Gastroesophageal sphincter (tissue), 3 donors: ENCODE data around the gene ANTXR2.
A peak's percentile ranks its signal among the peaks of the same experiment; 100 is the strongest.

Experiments
- POLR2A ChIP-seq, 2 donors: fragments of 450-650 bp; IDR thresholded peaks; one replicate each; pipeline ENCODE4 v1.6.1; 2017; ENCODE audit warnings: antibody characterized with exemption in 2 of 2, mild to moderate bottlenecking in 2 of 2, moderate library complexity in 1 of 2
- POLR2AphosphoS5 ChIP-seq: sonication (generic); formaldehyde crosslinking; IDR thresholded peaks from one replicate; pipeline ENCODE4 v1.6.1; 2017; ENCODE audit warnings: antibody characterized with exemption
- TF ChIP-seq, protein P1 (sequence below), 4 experiments: fragments of 200-600 bp in 2 of 4; fragments of 450-650 bp in 2 of 4; sonication (generic) in 1 of 4; IDR thresholded peaks; one replicate each; pipeline ENCODE4 v1.5.1; 2017 to 2019; ENCODE audit warnings: antibody characterized with exemption in 4 of 4, mild to moderate bottlenecking in 2 of 4, moderate library complexity in 2 of 4

DNA sequence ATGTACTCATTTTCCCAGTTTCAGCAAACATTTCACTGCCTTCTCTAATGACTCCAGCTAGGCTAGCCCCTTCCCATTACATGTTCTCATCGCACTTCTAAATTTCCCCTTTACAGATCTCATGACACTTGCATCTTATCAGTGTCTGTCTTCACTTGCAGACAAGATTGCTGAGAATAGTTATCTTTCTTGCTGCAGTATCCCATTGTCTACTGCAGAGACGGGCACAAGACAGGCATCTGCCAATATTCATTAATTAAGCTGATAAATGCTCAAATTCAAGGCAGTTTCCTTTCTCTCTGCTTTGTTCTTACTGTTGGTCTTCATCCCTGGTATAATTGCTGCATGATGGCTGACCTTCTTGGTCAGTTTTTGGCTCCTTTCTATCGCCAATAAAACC, 175.9 kb downstream of the ANTXR2 start:
- TF ChIP-seq, protein P1, sequence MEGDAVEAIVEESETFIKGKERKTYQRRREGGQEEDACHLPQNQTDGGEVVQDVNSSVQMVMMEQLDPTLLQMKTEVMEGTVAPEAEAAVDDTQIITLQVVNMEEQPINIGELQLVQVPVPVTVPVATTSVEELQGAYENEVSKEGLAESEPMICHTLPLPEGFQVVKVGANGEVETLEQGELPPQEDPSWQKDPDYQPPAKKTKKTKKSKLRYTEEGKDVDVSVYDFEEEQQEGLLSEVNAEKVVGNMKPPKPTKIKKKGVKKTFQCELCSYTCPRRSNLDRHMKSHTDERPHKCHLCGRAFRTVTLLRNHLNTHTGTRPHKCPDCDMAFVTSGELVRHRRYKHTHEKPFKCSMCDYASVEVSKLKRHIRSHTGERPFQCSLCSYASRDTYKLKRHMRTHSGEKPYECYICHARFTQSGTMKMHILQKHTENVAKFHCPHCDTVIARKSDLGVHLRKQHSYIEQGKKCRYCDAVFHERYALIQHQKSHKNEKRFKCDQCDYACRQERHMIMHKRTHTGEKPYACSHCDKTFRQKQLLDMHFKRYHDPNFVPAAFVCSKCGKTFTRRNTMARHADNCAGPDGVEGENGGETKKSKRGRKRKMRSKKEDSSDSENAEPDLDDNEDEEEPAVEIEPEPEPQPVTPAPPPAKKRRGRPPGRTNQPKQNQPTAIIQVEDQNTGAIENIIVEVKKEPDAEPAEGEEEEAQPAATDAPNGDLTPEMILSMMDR (IDR thresholded peaks at IDR 0.05): no peak
- TF ChIP-seq POLR2A (IDR thresholded peaks at IDR 0.05): no peak
- peak; percentile 18 for TF ChIP-seq POLR2AphosphoS5
